NCI-H69 (cell line): Measurements from ENCODE around the gene COG2.
"Not testable (repeated sequence)": the region's sequence is repeated elsewhere in the genome, so short reads cannot be mapped to it uniquely, and the experiment has no call there.

ENCODE experiments used
- DNase-seq: peaks from one replicate; lab custom pipeline; 2025; lab: John Stamatoyannopoulos, UW

The COG2 gene

DNA sequence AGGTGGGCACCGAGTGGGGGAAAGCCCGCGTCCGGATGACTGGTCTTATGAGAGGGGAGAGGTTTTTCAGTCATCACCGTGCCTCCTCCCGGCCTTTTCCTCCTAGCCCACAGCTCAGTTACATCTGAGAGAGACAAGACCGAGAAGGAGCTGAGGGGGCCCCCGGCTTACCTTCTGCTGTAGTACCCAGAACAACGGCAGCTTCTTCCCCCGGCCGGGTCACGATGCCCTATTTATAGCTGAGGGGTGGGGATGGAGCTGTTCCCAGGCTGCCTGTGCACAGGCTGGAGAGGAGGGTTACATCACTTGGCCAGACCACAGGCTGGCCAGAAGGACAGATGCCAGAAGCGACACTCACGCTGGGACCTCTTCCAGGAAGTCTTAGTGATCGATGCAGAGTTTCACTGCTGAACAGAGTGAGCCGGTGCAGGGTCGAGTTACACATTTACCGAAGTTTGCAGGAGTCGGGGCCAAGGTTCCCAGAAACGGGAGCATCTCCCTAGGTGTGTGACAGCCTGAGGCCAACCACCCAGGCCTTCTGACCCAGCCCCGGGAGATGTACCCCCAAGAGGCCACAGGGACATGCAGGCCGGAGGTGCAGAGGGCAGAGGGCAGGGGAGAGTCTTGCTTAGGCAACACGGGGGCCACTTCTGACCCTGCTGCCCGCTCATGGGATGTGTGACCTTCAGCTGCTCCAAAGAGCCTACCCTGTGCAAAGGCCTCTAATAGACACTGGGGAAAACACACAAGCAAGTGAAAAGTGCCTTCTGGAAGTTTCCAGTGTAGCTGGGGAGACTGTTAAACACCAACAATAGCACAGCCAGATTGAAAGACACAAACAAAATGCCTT, 71.9 kb downstream of the COG2 start, which contains the start of gene AGT:
AGT (minus strand) TSS at position 208 of the 850 bp plus-strand sequence. CDS start 3,299 bp downstream, outside the sequence.
- no peak for DNase-seq

DNA sequence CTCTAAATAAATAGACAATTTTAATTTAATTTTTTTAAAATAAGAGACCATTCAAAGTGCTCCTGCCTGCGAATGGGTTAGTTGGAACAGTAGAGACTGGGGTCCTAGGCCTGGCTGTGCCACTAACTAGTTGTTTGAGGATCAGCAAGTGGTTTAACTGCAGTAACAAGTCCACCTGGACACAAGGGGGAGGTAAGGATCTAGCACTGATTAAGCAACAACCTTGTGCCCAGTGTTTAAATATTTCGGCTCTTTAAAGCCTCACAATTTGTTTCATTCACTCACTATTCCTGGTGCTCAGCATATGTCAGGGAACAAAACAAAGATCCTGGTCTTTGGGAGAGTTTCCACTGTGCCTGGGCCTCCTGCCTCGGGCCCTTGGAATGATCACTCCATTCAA, 73.2 kb downstream of the COG2 start:
- peak; percentile 21 for DNase-seq

DNA sequence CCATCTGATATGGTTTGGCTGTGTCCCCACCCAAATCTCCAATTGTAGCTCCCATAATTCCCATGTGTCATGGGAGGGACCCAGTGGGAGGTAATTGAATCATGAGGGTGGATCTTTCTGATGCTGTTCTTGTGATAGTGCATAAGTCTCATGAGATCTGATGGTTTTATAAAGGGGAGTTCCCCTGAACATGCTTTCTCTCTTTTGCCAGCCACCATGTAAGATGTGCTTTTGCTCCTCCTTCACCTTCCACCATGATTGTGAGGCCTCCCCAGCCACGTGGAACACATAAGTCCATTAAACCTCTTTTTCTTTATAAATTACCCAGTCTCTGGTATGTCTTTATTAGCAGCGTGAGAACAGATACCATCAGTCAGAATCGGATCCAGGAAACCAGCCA, 74.2 kb downstream of the COG2 start:
- DNase-seq = not testable (repeated sequence)

GRCh38 chr1:230717251-230717650, 75.0 kb downstream of the COG2 start:
- DNase-seq = no peak

GRCh38 chr1:230721849-230722522, 79.7 kb downstream of the COG2 start:
- not testable (repeated sequence) for DNase-seq

- no peak for DNase-seq
Observed at GRCh38 chr1:230725256-230726012, 83.2 kb downstream of the COG2 start.

- peak; percentile 79 for DNase-seq
Observed at GRCh38 chr1:230728710-230729392, 86.6 kb downstream of the COG2 start.

DNA sequence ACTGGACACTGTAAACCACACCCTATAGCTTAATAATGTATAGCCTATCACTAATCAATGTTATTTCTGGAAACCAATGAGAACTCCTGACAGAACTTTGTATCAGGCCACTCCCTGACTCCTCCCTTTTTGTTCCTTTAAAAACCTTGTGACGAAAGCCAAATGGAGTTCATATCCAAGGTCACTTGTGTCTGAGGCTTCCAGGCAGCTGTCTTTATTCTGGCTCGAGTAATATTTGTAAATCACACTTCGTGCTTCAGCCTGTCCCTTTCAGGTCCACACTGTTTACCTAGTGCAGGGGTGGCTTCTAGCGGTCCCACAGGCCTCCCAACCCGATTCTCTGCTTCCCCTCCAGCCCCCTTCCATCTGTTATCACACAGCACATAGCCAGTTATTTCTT, 88.7 kb downstream of the COG2 start:
- peak; percentile 81 for DNase-seq

DNA sequence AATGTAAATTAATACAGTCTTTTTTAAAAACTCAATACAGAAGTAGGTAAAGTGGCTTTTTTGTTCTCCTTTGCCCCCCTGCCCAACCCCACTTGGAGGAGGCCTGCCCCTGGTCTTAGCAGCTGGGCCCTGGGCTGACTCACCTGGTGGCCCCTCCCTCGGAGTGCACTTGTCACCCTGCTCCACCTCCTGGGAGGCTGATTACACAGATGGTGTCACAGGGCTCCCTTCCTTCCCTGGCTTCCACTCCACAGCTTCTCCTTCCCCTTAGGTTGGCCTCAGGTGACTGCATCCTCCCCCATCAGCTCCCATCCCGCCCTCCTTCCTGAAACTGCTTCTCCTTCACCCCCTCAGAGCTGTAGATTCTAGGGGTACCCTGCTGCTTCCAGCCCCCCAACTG, 93.2 kb downstream of the COG2 start:
- peak; percentile 94 for DNase-seq

- DNase-seq = no peak
Observed at GRCh38 chr1:230737622-230738262, 95.5 kb downstream of the COG2 start.

- no peak for DNase-seq
Observed at GRCh38 chr1:230739564-230740290, 97.4 kb downstream of the COG2 start.
